GM19372 (cell line): Measurements from ENCODE around the gene ARID4A.
"Not testable (repeated sequence)": the region's sequence is repeated elsewhere in the genome, so short reads cannot be mapped to it uniquely, and the experiment has no call there.

ENCODE experiments used
- ATAC-seq: cut with Tn5 transposase; IDR thresholded peaks from one replicate; pipeline ENCODE4 v1.9.1; 2021; ENCODE audit warnings: mild to moderate bottlenecking, low read depth, moderate library complexity; ENCODE audit not compliant: unreplicated experiment

ARID4A gene, protein sequence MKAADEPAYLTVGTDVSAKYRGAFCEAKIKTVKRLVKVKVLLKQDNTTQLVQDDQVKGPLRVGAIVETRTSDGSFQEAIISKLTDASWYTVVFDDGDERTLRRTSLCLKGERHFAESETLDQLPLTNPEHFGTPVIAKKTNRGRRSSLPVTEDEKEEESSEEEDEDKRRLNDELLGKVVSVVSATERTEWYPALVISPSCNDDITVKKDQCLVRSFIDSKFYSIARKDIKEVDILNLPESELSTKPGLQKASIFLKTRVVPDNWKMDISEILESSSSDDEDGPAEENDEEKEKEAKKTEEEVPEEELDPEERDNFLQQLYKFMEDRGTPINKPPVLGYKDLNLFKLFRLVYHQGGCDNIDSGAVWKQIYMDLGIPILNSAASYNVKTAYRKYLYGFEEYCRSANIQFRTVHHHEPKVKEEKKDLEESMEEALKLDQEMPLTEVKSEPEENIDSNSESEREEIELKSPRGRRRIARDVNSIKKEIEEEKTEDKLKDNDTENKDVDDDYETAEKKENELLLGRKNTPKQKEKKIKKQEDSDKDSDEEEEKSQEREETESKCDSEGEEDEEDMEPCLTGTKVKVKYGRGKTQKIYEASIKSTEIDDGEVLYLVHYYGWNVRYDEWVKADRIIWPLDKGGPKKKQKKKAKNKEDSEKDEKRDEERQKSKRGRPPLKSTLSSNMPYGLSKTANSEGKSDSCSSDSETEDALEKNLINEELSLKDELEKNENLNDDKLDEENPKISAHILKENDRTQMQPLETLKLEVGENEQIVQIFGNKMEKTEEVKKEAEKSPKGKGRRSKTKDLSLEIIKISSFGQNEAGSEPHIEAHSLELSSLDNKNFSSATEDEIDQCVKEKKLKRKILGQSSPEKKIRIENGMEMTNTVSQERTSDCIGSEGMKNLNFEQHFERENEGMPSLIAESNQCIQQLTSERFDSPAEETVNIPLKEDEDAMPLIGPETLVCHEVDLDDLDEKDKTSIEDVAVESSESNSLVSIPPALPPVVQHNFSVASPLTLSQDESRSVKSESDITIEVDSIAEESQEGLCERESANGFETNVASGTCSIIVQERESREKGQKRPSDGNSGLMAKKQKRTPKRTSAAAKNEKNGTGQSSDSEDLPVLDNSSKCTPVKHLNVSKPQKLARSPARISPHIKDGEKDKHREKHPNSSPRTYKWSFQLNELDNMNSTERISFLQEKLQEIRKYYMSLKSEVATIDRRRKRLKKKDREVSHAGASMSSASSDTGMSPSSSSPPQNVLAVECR

DNA sequence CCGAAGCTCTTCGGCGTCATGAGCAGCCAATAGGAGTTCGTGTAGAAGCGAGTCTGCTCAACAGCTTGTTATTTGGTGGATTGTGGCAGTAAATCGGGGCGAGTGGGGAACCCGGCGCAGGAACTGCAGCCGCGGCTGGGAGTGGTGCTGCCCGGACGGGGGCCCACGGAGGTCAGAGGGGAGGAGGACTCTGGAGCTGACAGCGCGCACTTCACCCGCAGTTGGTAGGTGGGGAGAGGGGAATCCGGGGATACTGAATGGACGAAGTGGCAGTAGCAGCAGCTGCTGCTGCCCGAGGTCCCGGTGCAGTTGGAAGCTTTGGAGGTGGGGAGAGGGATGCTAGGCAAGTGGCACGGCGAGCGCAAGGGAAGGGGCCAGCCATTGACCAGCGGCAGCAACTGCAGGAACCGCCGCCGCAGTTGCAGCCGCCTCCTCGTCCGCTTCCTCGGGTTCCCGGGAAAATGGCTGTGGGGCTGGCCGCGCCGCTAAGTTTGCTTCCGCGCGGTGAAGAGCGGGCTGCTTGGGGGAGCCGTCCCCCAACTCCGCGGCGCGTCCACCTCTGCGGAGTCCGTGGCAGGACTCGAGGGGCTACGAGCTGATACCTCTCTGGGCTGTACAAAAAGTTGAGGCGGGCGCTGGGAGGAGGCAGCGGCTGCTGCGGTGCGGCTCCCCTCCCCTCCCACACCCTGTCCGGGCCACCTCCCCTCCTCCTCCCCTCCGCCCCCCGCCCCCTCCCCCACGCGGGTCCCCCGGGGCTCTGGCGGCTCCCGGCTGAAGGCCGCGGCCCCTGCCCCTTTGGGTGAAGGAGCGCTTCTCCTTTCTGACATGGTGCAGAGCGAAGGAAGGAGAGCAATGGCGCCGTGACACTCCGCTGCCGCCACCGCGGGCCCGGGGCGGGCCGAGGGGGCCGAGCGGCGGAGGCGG is at the start of gene ARID4A:
ARID4A (plus strand) TSS at position 79 of the 924 bp plus-strand sequence. CDS start 1,300 bp downstream, outside the sequence.
- ATAC-seq: no peak

DNA sequence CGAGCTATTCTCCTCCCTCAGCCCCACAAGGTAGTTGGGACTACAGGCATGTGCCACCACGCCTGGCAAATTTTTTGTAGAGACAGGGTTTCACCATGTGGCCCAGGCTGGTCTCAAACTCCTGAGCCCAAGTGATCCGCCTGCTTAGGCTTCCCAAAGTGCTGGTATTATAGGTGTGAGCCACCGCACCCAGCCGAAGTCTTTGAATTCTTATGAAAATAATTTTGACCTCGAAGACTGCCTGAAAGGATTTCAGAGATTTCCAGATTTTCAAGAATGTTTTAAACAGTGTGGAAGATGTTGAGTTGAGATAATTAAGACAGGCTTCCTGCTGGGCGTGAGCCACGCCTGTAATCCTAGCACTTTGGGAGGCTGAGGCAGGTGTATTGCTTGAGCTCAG is 48.7 kb upstream of the ARID4A start:
- ATAC-seq: no peak

DNA sequence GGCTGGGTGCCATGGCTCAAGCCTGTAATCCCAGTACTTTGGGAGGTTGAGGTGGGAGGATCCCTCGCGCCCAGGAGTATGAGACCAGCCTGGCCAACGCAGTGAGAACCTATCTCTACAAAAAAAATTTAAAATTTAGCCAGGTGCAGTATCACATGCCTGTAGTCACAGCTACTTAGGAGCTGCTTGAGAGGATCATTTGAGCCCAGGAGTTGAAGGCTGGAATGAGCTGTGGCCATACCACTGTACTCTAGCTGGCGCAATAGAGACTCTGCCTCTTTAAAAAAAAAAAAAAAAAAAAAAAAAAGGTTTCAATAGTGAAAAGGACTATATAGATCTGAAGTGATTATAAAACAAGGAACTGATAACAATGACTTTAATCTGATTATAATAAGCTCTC is 40.2 kb upstream of the ARID4A start:
- no peak for ATAC-seq

DNA sequence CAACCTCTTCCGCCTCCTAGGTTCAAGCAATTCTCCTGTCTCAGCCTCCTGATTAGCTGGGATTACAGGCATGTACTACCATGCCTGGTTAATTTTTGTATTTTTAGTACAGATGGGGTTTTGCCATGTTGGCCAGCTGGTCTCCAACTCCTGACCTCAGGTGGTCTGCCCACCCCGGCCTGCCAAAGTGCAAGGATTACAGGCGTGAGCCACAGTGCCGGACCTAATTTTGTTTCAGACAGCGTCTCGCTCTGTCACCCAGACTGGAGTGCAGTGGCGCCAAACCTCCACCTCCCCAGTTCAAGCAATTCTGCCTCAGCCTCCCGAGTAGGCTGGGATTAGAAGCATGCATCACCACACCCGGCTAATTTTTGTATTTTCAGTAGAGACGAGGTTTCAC is 36.4 kb upstream of the ARID4A start:
- not testable (repeated sequence) for ATAC-seq

DNA sequence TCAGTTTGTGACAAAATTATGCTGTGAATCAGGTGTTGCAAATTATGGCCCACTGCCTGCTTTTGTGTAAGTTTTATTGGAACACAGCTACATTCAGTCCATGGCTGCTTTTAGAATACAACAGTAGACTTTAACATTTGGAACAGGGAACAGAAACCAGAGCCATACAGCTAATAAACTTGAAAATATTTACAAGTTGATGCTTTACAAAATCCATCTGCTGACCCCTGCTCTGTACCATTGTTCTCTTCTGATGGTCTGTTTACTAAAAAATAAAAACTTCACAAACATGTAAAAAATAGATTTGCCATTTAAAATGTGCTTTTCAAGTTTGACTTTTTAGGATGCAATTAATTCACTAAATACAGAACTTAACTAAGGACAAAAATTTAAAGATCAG is 33.0 kb upstream of the ARID4A start:
- ATAC-seq: no peak

DNA sequence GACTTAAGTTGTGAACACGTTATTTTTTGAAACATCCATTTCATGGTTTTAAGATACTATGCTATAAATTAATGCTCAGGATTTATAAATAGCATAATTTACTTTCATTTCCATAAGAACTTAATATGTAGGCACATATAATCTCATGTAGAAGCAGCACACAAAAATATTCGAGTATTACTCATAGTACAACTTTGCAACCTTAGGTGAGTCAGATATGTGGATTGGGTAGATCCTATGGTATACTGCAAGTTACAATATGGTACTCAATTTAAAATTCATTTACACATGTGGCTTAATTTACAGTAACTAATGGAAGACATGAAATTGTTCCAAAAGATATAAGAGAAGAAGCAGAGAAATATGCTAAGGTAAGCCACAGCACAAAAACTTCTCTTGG is 27.7 kb upstream of the ARID4A start:
- ATAC-seq: no peak

DNA sequence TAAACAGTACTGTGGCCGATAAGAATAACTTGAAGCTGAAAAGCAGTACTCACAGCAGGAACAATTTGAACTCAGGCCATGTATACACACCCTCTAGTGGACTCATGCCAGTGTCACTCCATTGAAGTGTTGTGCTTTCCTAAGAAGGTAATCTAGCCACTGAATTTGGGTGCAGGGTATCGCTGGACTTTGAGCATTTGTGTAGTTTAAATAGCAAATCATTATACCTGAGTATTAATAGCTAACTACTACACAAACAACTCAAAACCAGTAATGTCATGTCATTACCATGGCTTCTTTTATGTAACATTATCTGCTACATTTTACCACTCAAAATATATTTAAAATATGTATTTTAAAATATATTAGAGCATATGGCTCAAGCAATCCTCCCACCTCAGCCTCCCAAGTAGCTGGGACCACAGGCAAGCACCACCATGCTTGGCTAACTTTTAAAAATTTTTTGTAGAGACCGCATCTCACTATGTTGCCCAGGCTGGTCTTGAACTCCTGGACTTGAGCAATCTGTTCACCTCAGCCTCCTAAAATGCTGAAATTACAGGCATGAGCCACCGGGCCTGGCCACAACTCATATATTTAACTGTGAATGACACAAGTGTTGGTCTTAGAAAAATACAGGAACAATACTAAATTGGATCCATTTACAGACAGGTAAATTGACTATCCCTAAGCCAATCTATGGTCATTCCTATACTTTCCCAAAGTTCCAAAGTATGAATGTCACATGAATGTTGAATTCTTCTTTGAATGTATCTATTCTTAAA is 25.6 kb upstream of the ARID4A start:
- ATAC-seq: no peak

DNA sequence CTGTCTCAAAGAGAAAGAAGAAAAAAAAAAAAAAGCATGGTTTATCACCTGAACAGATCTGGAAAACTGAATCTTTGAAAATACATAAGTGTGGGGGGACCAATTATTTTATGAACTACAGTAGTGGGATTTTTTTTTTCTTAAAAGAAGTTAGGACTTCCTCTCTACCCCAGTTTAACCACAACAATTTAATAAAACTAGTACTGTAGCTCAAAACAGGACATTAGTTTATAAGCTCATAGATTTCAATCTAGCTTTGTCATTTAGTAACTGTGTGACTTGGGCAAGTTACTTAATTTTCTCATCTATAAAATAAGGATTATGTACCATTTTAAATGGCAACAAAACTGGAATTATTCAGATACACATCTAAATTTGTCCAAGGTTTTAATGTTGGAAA is 23.5 kb upstream of the ARID4A start:
- ATAC-seq: no peak

DNA sequence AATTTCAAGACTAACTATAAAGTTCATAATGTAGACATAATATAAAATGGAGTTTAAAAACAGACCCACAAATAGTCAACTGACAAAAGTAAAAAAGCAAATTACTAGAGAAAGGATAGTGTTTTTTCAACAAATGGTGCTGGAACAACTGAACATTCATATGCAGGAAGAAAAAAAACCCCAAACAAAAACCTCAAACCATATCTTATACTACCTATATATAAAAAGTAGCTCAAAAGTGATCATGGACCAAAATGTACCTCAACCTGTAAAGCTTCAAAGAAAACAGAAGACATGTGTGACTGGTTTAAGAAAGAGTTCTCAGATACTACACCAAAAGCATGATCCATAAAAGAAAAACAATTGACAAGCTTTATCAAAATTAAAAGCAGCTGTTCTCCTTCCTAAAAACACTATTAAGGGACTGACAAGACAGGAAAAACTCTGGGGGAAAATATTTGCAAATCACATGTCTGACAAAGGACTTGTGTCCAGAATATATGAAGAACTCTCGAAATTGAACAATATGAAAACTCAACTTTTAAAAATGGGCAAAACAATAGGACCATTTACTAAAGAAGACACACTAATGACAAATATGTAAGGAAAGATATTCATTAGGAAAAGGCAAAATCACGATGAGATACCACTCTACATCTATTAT is 22.7 kb upstream of the ARID4A start:
- no peak for ATAC-seq

DNA sequence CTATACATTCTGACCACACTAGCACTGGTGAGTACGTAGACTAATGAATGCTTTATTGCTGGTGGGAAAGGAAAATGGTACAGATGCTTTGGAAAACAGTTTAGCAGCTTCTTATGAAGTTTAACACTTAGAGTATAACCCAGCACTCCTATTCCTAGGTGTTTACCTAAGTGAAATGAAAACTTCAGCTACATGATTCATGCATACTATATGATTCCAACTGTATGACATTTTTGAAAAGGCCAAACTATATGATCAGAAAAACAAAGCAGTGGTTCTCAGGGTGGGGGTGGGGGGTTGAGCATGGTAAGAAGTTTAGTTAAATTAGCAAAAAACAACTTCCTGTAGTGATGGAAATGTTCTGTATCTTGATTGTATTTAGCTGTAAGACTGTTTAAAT is 22.1 kb upstream of the ARID4A start:
- ATAC-seq: no peak

DNA sequence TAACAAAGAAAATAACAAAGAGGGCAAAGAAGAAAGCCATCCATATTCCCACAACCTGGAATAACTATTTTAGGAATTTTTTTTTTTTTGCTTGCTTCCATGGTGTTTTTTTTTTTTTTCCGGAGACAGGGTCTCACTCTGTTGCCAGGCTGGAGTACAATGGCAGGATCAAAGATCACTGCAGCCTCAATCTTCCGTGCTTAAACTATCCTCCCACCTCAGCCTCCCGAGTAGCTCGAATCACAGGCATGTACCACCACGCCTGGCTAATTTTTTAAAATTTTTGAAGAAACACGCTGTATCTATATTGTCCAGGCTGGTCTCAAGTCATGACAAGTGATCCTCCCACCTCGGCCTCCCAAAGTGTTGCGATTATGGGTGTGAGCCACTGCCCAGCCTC is 20.2 kb upstream of the ARID4A start:
- ATAC-seq: no peak

DNA sequence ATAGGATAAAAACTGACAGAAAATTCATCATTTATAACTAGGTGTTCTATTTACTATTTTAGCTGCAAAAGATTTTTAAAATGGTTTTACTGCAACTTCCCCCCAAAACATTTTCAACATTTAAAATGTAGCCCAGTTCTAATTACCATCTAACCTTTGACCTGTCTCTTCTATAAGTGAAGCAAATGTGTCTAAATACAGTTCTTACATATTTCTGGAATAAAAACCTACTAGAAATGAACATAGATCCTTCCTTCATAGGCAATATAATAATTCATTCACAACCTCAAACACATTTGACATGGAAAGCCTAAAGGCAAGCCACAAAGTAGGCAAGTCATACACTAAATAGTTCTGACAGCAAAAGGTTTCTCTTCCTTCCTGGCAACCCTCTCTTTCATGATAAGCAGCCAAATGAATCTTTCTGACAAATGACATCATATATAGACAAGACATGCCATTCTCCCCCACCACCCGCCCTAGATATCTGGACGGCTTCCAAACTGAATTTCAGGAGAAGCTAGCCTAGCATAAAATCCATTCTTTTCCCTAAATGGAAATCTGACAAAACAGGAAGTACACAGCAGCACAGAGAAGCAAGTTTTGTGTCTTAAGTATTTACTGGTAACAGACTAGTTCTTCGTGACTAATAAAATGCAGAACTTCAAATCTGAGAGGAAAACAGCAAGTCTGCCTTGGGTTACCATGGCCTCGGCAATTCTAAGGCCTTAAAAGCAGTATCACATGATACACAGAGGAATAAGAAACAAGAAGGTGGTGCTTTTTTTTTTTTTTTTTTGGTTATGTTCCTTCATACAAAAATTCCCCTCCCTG is 17.2 kb upstream of the ARID4A start:
- no peak for ATAC-seq

DNA sequence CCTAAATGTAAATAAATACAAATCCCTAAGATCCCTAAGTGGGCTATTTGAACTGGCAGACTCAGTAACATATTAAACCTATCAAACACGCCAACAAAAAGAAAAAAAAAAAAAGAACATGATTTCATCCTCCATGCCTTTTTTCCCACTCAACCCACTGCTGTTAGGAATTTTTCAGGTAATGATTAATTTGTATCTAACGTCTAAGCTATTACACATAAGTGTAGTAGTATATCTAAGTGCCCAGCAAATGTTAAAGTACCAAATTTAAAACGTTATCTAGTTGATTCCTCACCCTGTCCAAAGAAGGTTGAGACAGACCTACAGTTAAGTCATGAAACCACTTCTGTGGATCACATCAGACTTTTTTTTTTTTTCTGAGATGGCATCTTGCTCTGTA is 16.4 kb upstream of the ARID4A start:
- no peak for ATAC-seq

DNA sequence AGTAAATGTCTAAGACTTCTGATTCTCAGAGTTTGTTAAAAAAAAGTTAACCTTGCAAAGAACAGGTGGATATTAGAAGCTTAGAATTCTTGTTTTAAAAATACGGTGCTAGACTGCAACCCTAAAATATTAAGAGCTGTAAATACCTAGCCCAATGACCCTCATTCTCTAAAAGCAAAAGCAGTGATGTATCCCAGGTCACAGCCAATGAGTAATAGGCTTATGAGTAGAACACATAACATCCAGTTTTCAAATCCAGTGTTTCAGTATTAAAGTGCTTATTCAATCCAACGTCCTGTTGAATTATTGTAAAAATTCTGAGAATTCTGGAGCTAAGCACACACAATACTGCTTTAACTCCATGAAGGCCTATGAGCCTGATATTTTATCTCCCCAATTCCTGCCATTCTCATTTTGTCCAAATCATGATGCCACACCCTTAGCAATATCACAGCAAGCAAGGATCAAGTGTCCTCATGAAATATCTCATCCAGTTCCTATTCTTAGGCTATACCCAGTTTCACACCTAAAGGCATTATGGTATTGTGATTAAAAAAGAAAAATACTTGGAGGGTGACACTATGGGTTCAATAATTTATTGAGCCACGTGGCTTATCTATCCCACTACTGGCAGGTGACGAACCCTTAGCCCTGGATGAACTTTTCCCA is 15.3 kb upstream of the ARID4A start:
- no peak for ATAC-seq

DNA sequence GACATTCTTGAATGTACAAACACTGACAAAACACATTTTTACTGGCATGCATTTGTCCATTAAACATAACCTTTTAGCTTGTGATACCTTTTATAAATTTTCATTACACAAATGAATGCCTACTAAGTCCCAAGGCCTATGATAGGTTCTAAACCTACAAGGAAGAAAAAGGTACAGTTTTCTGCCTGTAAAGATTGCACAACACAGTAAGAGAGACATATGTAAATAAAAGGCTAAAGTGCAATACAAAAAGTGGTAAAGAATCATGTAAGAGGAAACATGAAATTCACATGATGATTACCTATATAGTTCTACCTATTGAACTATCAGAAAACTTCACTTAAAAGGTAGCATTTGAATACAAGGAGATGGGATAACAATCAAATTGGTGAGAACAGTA is 14.6 kb upstream of the ARID4A start:
- ATAC-seq: no peak

DNA sequence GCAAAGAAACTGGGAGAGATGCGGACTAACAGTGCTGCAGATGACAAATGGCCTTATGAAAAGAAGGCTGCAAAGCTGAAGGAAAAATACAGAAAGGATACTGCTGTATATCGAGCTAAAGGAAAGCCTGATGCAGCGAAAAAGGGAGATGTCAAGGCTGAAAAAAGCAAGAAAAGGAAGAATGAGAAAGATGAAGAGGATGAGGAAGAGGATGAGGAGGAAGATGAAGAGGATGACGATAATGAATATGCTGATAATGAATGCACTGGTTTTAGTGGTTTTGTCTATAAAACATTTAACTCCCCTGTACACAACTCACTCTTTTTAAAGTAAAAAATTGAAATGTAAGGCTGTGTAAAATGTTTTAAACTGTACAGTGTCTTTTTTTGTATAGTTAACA is 13.2 kb upstream of the ARID4A start:
- ATAC-seq: no peak

DNA sequence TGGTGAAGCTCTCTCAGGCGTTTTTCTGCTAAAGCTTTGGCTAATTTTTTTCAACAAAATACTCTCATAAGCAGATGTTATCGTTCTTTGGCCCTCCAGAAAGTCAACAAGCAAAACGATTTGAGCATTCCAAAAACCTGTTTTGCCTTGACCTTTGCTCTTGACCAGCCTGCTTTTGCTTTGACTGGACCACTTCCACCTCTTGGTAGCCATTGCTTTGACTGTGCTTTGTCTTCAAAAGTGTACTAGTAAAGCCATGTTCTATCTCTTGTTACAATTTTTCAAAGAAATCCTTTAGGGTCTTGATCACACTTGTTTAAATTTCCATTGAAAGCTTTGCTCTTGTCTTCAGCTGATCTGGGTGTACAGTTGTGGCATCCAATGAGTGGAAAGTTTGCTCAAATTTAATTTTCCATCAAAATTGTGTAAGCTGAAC is 10.7 kb upstream of the ARID4A start:
- ATAC-seq: no peak
